GM21576 (cell line): Measurements from ENCODE around the gene SPAG6.

Experiments
- ATAC-seq: cut with Tn5 transposase; IDR thresholded peaks from one replicate; pipeline ENCODE4 v1.9.1; 2021; ENCODE audit warnings: mild to moderate bottlenecking, moderate library complexity; ENCODE audit not compliant: unreplicated experiment

Gene SPAG6

GRCh38 chr10:22321924-22322640 lies 23.2 kb upstream of the SPAG6 start:
- no peak for ATAC-seq

- ATAC-seq = no peak
Measured at GRCh38 chr10:22322641-22323160, 22.6 kb upstream of the SPAG6 start.

- ATAC-seq = no peak
Measured at GRCh38 chr10:22323538-22324305, 21.6 kb upstream of the SPAG6 start.

- ATAC-seq = no peak
Measured at GRCh38 chr10:22324413-22324812, 20.9 kb upstream of the SPAG6 start.

GRCh38 chr10:22324893-22325271 lies 20.4 kb upstream of the SPAG6 start:
- no peak for ATAC-seq

- ATAC-seq = peak; percentile 40
Measured at GRCh38 chr10:22325272-22326144, 19.8 kb upstream of the SPAG6 start.

GRCh38 chr10:22326145-22326702 lies 19.1 kb upstream of the SPAG6 start:
- ATAC-seq = no peak

GRCh38 chr10:22329150-22329549 lies 16.1 kb upstream of the SPAG6 start:
- ATAC-seq = no peak

- ATAC-seq = no peak
Measured at GRCh38 chr10:22332116-22332692, 13.1 kb upstream of the SPAG6 start.

GRCh38 chr10:22333167-22333974 lies 11.9 kb upstream of the SPAG6 start:
- ATAC-seq = no peak

GRCh38 chr10:22333975-22334282 lies 11.4 kb upstream of the SPAG6 start:
- ATAC-seq = no peak

- ATAC-seq = no peak
Measured at GRCh38 chr10:22334414-22335172, 10.7 kb upstream of the SPAG6 start.

GRCh38 chr10:22335173-22335933 lies 9.9 kb upstream of the SPAG6 start:
- peak; percentile 42 for ATAC-seq

- ATAC-seq = no peak
Measured at GRCh38 chr10:22338185-22338900, 7.0 kb upstream of the SPAG6 start.

GRCh38 chr10:22338931-22339330 lies 6.4 kb upstream of the SPAG6 start:
- ATAC-seq = no peak

GRCh38 chr10:22339761-22340328 lies 5.5 kb upstream of the SPAG6 start:
- no peak for ATAC-seq
